ENCODE measurements around the gene DSE.

Gene DSE

GRCh38 chr6:116376149-116376548, 5.4 kb downstream of the DSE start:
- Histone ChIP-seq H3K9me2 (replicated peaks; ENCODE audit: insufficient read depth, low read length) (no peaks in the 10 kb centered on the region), H3K27me3 (ENCODE audit: low read length) (no peaks in the 10 kb centered on the region), H3K9ac (ENCODE audit: low read length) (no peak overlapping the region), H2AFZ (ENCODE audit: low read depth, low read length, severe bottlenecking) (no peak overlapping the region), H3K27ac (ENCODE audit: low read depth, low read length) (no peak overlapping the region), H4K20me1 (ENCODE audit: low read depth, low read length) (no peaks in the 10 kb centered on the region), H3K79me2 (ENCODE audit: insufficient read depth, low read length) (no peaks in the 10 kb centered on the region), H3K4me2 (ENCODE audit: low read depth, low read length, poor library complexity, severe bottlenecking) (no peak overlapping the region), H3K9me3 (ENCODE audit: insufficient read depth, low read length) (no peaks in the 10 kb centered on the region), H3K36me3 (ENCODE audit: low read length) (no peaks in the 10 kb centered on the region), H3F3A (ENCODE audit: insufficient read depth) (no peaks in the 10 kb centered on the region), H3K4me3 (ENCODE audit: insufficient read depth, low read length, poor library complexity, severe bottlenecking) (no peak overlapping the region)
- TF ChIP-seq EZH2phosphoT487 (conservative IDR thresholded peaks at IDR 0.05; ENCODE audit: low read length) (no peak), CTCF (IDR thresholded peaks at IDR 0.05; ENCODE audit: insufficient read depth, low read length, poor library complexity, severe bottlenecking) (no peak)

GRCh38 chr6:116379764-116380163, 9.0 kb downstream of the DSE start:
- H3K4me2 ChIP-seq (ENCODE audit: low read depth, low read length, poor library complexity, severe bottlenecking), result no peak overlapping the region
- no peak overlapping the region for H2AFZ ChIP-seq (ENCODE audit: low read depth, low read length, severe bottlenecking)
- TF ChIP-seq EZH2phosphoT487 (conservative IDR thresholded peaks at IDR 0.05; ENCODE audit: low read length), result no peak
- no peaks in the 10 kb centered on the region for H3K36me3 ChIP-seq (ENCODE audit: low read length)
- no peak overlapping the region for H3K27ac ChIP-seq (ENCODE audit: low read depth, low read length)
- no peaks in the 10 kb centered on the region for H3K79me2 ChIP-seq (ENCODE audit: insufficient read depth, low read length)
- no peaks in the 10 kb centered on the region for H3K9me2 ChIP-seq (replicated peaks; ENCODE audit: insufficient read depth, low read length)
- no peaks in the 10 kb centered on the region for H3K27me3 ChIP-seq (ENCODE audit: low read length)
- no peaks in the 10 kb centered on the region for H3F3A ChIP-seq (ENCODE audit: insufficient read depth)
- no peak overlapping the region for H3K4me3 ChIP-seq (ENCODE audit: insufficient read depth, low read length, poor library complexity, severe bottlenecking)
- no peaks in the 10 kb centered on the region for H4K20me1 ChIP-seq (ENCODE audit: low read depth, low read length)
- H3K9ac ChIP-seq (ENCODE audit: low read length), result no peak overlapping the region
- no peaks in the 10 kb centered on the region for H3K9me3 ChIP-seq (ENCODE audit: insufficient read depth, low read length)

GRCh38 chr6:116380346-116380745, 9.6 kb downstream of the DSE start:
- H3K27ac ChIP-seq (ENCODE audit: low read depth, low read length), result no peak overlapping the region
- TF ChIP-seq CTCF (IDR thresholded peaks at IDR 0.05; ENCODE audit: insufficient read depth, low read length, poor library complexity, severe bottlenecking) (no peak), EZH2phosphoT487 (conservative IDR thresholded peaks at IDR 0.05; ENCODE audit: low read length) (no peak)
- no peaks in the 10 kb centered on the region for H3K27me3 ChIP-seq (ENCODE audit: low read length)
- no peak overlapping the region for H3K4me2 ChIP-seq (ENCODE audit: low read depth, low read length, poor library complexity, severe bottlenecking)
- no peaks in the 10 kb centered on the region for H3K79me2 ChIP-seq (ENCODE audit: insufficient read depth, low read length)
- no peaks in the 10 kb centered on the region for H3F3A ChIP-seq (ENCODE audit: insufficient read depth)
- H4K20me1 ChIP-seq (ENCODE audit: low read depth, low read length), result no peaks in the 10 kb centered on the region
- H3K36me3 ChIP-seq (ENCODE audit: low read length), result no peaks in the 10 kb centered on the region
- H2AFZ ChIP-seq (ENCODE audit: low read depth, low read length, severe bottlenecking), result no peak overlapping the region
- no peaks in the 10 kb centered on the region for H3K9me2 ChIP-seq (replicated peaks; ENCODE audit: insufficient read depth, low read length)
- H3K9me3 ChIP-seq (ENCODE audit: insufficient read depth, low read length), result no peaks in the 10 kb centered on the region
- no peak overlapping the region for H3K4me3 ChIP-seq (ENCODE audit: insufficient read depth, low read length, poor library complexity, severe bottlenecking)
- H3K9ac ChIP-seq (ENCODE audit: low read length), result no peak overlapping the region

- Histone ChIP-seq H3K36me3 (ENCODE audit: low read length) (no peaks in the 10 kb centered on the region), H4K20me1 (ENCODE audit: low read depth, low read length) (no peaks in the 10 kb centered on the region), H3K27me3 (ENCODE audit: low read length) (no peaks in the 10 kb centered on the region), H3K27ac (ENCODE audit: low read depth, low read length) (no peak overlapping the region), H3K4me3 (ENCODE audit: insufficient read depth, low read length, poor library complexity, severe bottlenecking) (no peak overlapping the region), H3K9ac (ENCODE audit: low read length) (no peak overlapping the region), H3F3A (ENCODE audit: insufficient read depth) (no peaks in the 10 kb centered on the region), H3K79me2 (ENCODE audit: insufficient read depth, low read length) (no peaks in the 10 kb centered on the region), H3K4me2 (ENCODE audit: low read depth, low read length, poor library complexity, severe bottlenecking) (no peak overlapping the region), H3K9me3 (ENCODE audit: insufficient read depth, low read length) (no peaks in the 10 kb centered on the region), H3K9me2 (replicated peaks; ENCODE audit: insufficient read depth, low read length) (no peaks in the 10 kb centered on the region), H2AFZ (ENCODE audit: low read depth, low read length, severe bottlenecking) (no peak overlapping the region)
- TF ChIP-seq CTCF (IDR thresholded peaks at IDR 0.05; ENCODE audit: insufficient read depth, low read length, poor library complexity, severe bottlenecking) (no peak), EZH2phosphoT487 (conservative IDR thresholded peaks at IDR 0.05; ENCODE audit: low read length) (no peak)
These were observed 10.3 kb downstream of the DSE start for GRCh38 chr6:116381000-116381399.
